Neural progenitor cell (in vitro differentiated cells): Measurements from ENCODE around the gene ELFN1. TPM values are rescaled to one million over a fixed set of nuclear protein-coding genes. Genes with fewer than 3 reads are reported as not detected.

Experiments used
- DNase-seq: peaks from one replicate; pipeline ENCODE4 v3.0.0-alpha.2; 2016; ENCODE audit warnings: low spot score
- H2AFZ ChIP-seq: fragments of 200-600 bp; sonication (generic); replicated peaks from 2 replicates; pipeline ENCODE4 v1.6.1; 2016; ENCODE audit warnings: antibody characterized with exemption
- H3F3A ChIP-seq: fragments of 200-600 bp; sonication (generic); 2 replicates; pipeline ENCODE4 v1.6.1; 2016; ENCODE audit warnings: antibody characterized with exemption, low read depth
- H3K27ac ChIP-seq: fragments of 200-600 bp; sonication (generic); 2 replicates; pipeline ENCODE4 v1.5.1; 2016; ENCODE audit warnings: mild to moderate bottlenecking
- H3K27me3 ChIP-seq: fragments of 200-600 bp; sonication (generic); 2 replicates; pipeline ENCODE4 v1.6.1; 2016; ENCODE audit warnings: mild to moderate bottlenecking, moderate library complexity
- H3K36me3 ChIP-seq: fragments of 200-600 bp; sonication (generic); 2 replicates; pipeline ENCODE4 v1.5.1; 2016
- H3K4me1 ChIP-seq: fragments of 200-600 bp; sonication (generic); 2 replicates; pipeline ENCODE4 v1.6.1; 2016; ENCODE audit warnings: mixed run types
- H3K4me2 ChIP-seq: fragments of 200-600 bp; sonication (generic); 2 replicates; pipeline ENCODE4 v1.6.1; 2016
- H3K4me3 ChIP-seq: fragments of 200-600 bp; sonication (generic); 2 replicates; pipeline ENCODE4 v1.5.1; 2016
- H3K79me2 ChIP-seq: fragments of 200-600 bp; sonication (generic); 2 replicates; pipeline ENCODE4 v1.6.1; 2016; ENCODE audit warnings: low read depth
- H3K9ac ChIP-seq: fragments of 200-600 bp; sonication (generic); 2 replicates; pipeline ENCODE4 v1.6.1; 2016
- H3K9me3 ChIP-seq: fragments of 200-600 bp; sonication (generic); 2 replicates; pipeline ENCODE4 v1.5.1; 2016; ENCODE audit warnings: low read depth
- H4K20me1 ChIP-seq: fragments of 200-600 bp; sonication (generic); 2 replicates; pipeline ENCODE4 v1.6.1; 2016; ENCODE audit warnings: low read depth
- H3K27ac Mint-ChIP-seq: 3 replicates; pipeline ENCODE4 v1.8.0; 2021; ENCODE audit warnings: mixed read lengths
- H3K27me3 Mint-ChIP-seq: 2 replicates; pipeline ENCODE4 v1.8.0; 2022; ENCODE audit warnings: low read depth, mild to moderate bottlenecking, inconsistent platforms, moderate library complexity, mixed read lengths; ENCODE audit not compliant: insufficient read depth
- H3K36me3 Mint-ChIP-seq: 3 replicates; pipeline ENCODE4 v1.8.0; 2021; ENCODE audit warnings: mixed read lengths
- H3K4me1 Mint-ChIP-seq: 3 replicates; pipeline ENCODE4 v1.8.0; 2021; ENCODE audit warnings: mixed read lengths
- H3K4me3 Mint-ChIP-seq: 3 replicates; pipeline ENCODE4 v1.8.0; 2021; ENCODE audit warnings: mild to moderate bottlenecking, moderate library complexity, mixed read lengths
- H3K9me3 Mint-ChIP-seq: 3 replicates; pipeline ENCODE4 v1.8.0; 2020; ENCODE audit warnings: mixed read lengths
- EZH2 ChIP-seq: fragments of 200-600 bp; sonication (generic); IDR thresholded peaks from 2 replicates; pipeline ENCODE4 v1.6.1; 2017; ENCODE audit warnings: antibody characterized with exemption, mild to moderate bottlenecking, moderate library complexity
- EZH2phosphoT487 ChIP-seq: fragments of 200-600 bp; sonication (generic); IDR thresholded peaks from 2 replicates; pipeline ENCODE4 v1.6.1; 2017; ENCODE audit warnings: antibody characterized with exemption
- total RNA-seq: library from RNA; depleted of rRNA; stranded (reverse); fragments of >200 nt; gene quantifications from 2 replicates; pipeline ENCODE4 v1.2.3, GENCODE V29; 2015; ENCODE audit warnings: low replicate concordance
- TF ChIP-seq, protein P1 (sequence below): fragments of 200-600 bp; sonication (generic); IDR thresholded peaks from 2 replicates; pipeline ENCODE4 v1.5.1; 2017; ENCODE audit warnings: antibody characterized with exemption, mild to moderate bottlenecking

The ELFN1 gene
- total RNA-seq, 1 donor from 2014 or later = 2.2 TPM

DNA sequence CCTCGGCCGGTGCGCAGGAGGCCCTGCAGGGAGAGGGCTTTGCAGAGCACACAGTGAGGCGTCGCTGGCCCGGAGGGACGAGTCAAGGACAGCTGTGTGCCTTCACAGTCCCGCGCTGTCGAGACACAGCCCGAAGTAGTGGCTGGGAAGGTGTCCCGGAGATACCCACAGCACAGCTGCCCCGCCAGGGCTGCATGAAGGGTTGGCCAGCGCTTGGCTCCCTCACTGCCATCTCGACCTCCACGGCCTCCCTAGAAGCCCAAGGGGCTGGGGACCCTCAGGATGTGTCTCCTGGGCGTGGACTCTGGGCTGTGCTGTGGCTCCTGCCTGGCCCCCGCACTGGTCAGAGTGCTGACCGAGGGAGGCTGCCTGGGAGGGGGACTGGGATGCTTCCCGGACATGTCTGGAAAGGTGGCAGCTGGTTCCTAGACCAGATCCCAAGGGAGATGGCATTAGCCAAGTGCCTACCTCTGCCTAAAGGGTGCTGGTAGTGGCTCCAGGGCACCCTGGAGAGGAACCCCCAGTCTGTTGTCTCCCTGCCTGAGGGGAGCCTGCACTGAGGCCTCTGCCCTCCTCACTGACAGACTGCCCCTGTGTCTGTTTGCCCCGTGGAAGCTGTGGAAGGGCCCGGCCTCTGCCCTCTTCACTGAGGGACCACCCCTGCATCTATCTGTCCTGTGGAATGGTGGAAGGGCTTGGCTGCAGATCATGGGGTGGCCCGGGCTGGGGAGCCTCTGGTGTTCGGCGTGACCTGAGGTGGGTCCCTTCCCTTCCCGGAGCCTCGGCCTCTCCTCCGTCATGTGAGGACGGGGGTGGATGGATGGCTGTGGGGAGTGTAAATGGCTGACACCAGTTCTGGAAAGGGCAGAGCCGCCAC lies 5.8 kb downstream of the ELFN1 start:
- H3K27ac Mint-ChIP-seq = no peak overlapping the region

GRCh38 chr7:1676550-1677078 lies 6.5 kb downstream of the ELFN1 start:
- Histone ChIP-seq H3K9me3 (no peaks in the 10 kb centered on the region), H3K4me1 (no peaks in the 10 kb centered on the region), H3K4me3 (no peak overlapping the region), H4K20me1 (peaks cover 37% of the 10 kb centered on the region), H2AFZ (no peak overlapping the region), H3K27ac (no peak overlapping the region), H3K79me2 (no peaks in the 10 kb centered on the region), H3K36me3 (no peaks in the 10 kb centered on the region), H3K27me3 (peaks cover 30% of the 10 kb centered on the region), H3F3A (no peaks in the 10 kb centered on the region), H3K9ac (no peak overlapping the region), H3K4me2 (no peak overlapping the region)
- peaks cover 20% of the 10 kb centered on the region for H3K4me1 Mint-ChIP-seq
- TF ChIP-seq, protein P1, sequence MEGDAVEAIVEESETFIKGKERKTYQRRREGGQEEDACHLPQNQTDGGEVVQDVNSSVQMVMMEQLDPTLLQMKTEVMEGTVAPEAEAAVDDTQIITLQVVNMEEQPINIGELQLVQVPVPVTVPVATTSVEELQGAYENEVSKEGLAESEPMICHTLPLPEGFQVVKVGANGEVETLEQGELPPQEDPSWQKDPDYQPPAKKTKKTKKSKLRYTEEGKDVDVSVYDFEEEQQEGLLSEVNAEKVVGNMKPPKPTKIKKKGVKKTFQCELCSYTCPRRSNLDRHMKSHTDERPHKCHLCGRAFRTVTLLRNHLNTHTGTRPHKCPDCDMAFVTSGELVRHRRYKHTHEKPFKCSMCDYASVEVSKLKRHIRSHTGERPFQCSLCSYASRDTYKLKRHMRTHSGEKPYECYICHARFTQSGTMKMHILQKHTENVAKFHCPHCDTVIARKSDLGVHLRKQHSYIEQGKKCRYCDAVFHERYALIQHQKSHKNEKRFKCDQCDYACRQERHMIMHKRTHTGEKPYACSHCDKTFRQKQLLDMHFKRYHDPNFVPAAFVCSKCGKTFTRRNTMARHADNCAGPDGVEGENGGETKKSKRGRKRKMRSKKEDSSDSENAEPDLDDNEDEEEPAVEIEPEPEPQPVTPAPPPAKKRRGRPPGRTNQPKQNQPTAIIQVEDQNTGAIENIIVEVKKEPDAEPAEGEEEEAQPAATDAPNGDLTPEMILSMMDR = no peak
- no peak for TF ChIP-seq EZH2phosphoT487
- no peak for TF ChIP-seq EZH2
- H3K27me3 Mint-ChIP-seq = peaks cover 5% of the 10 kb centered on the region
- DNase-seq = no peak
- H3K4me3 Mint-ChIP-seq = no peak overlapping the region
- peaks cover 7% of the 10 kb centered on the region for H3K36me3 Mint-ChIP-seq
- H3K9me3 Mint-ChIP-seq = peaks cover under 1% of the 10 kb centered on the region
- no peak overlapping the region for H3K27ac Mint-ChIP-seq

More for the DNA sequence above, 5.8 kb downstream of the ELFN1 start:
- Histone ChIP-seq H3K9ac (no peak overlapping the region), H3K4me2 (no peak overlapping the region), H3K4me1 (peaks cover 7% of the 10 kb centered on the region), H3F3A (peaks cover 1% of the 10 kb centered on the region), H3K9me3 (no peaks in the 10 kb centered on the region), H3K27ac (no peak overlapping the region), H3K27me3 (peaks cover 37% of the 10 kb centered on the region), H3K36me3 (no peaks in the 10 kb centered on the region), H2AFZ (no peak overlapping the region), H4K20me1 (peaks cover 44% of the 10 kb centered on the region), H3K79me2 (no peaks in the 10 kb centered on the region), H3K4me3 (no peak overlapping the region)
- H3K36me3 Mint-ChIP-seq = peaks cover 3% of the 10 kb centered on the region
- no peak overlapping the region for H3K4me3 Mint-ChIP-seq
- no peak for DNase-seq
- no peaks in the 10 kb centered on the region for H3K9me3 Mint-ChIP-seq
- peaks cover 17% of the 10 kb centered on the region for H3K4me1 Mint-ChIP-seq
- TF ChIP-seq EZH2phosphoT487 (no peak), EZH2 (no peak)
- TF ChIP-seq, protein P1 = no peak
- peaks cover 5% of the 10 kb centered on the region for H3K27me3 Mint-ChIP-seq

DNA sequence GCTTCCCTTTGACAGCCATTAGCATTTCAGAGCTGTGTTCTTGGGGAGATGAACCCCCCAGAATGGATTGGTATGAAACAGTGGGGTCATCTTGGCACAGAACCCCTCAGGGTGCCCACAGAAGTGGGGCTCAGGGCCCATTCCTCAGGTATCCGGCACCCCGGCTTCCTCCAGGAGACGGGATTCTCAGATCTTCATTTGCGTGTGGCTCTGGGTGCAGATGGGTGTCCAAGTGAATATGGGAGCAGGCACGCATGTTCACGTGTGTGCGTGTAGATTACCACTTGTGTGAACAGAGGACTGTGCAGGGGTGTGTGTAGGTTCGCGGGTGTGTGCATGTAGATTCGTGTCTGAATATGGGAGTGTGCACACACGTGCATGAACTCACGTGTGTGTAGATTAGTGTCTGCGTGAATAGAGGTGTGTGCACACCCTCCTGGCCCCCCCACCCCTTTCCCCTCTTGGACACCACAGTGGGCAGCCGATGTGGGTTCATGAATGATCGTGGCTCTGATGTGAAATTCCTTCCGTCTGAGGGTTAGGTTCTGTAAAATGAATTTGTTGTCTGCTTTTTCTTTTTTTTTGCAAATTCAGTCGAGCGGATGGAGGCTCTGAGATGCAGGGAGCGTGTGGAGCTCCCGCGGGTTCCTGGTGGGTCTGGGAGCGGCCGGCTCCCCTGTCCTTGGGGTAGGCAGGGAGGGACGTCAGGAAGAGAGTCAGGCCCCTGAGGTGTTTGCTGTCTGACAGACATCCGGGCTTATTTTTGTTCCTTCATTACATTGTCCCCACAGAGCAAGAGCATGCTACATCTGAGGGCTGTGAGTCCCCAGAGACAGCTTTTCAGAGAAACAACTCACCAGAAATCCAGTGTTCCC lies 7.4 kb downstream of the ELFN1 start:
- Mint-ChIP-seq H3K9me3 (peaks cover 7% of the 10 kb centered on the region), H3K4me3 (peak overlapping the region; percentile 7), H3K27ac (peak overlapping the region; percentile 57), H3K27me3 (peaks cover 5% of the 10 kb centered on the region), H3K4me1 (peaks cover 20% of the 10 kb centered on the region), H3K36me3 (peaks cover 13% of the 10 kb centered on the region)
- Histone ChIP-seq H3K36me3 (no peaks in the 10 kb centered on the region), H3F3A (no peaks in the 10 kb centered on the region), H3K4me3 (no peak overlapping the region), H4K20me1 (peaks cover 29% of the 10 kb centered on the region), H3K27me3 (peaks cover 21% of the 10 kb centered on the region), H3K4me2 (no peak overlapping the region), H2AFZ (no peak overlapping the region), H3K79me2 (no peaks in the 10 kb centered on the region), H3K27ac (no peak overlapping the region), H3K9me3 (no peaks in the 10 kb centered on the region), H3K4me1 (no peaks in the 10 kb centered on the region), H3K9ac (no peak overlapping the region)
- DNase-seq = no peak
- TF ChIP-seq EZH2phosphoT487 (no peak), EZH2 (no peak)
- TF ChIP-seq, protein P1 = no peak
